Activated CD4-positive, alpha-beta T cell treated with anti-CD3 and anti-CD28 coated beads for 1 hour (primary cell): ENCODE measurements around the gene DPP6.
"Not testable (repeated sequence)": the region's sequence is repeated elsewhere in the genome, so short reads cannot be mapped to it uniquely, and the experiment has no call there.

Experiments used
- DNase-seq: peaks from one replicate; pipeline ENCODE4 v3.0.0-alpha.2; 2020

DPP6 gene

DNA sequence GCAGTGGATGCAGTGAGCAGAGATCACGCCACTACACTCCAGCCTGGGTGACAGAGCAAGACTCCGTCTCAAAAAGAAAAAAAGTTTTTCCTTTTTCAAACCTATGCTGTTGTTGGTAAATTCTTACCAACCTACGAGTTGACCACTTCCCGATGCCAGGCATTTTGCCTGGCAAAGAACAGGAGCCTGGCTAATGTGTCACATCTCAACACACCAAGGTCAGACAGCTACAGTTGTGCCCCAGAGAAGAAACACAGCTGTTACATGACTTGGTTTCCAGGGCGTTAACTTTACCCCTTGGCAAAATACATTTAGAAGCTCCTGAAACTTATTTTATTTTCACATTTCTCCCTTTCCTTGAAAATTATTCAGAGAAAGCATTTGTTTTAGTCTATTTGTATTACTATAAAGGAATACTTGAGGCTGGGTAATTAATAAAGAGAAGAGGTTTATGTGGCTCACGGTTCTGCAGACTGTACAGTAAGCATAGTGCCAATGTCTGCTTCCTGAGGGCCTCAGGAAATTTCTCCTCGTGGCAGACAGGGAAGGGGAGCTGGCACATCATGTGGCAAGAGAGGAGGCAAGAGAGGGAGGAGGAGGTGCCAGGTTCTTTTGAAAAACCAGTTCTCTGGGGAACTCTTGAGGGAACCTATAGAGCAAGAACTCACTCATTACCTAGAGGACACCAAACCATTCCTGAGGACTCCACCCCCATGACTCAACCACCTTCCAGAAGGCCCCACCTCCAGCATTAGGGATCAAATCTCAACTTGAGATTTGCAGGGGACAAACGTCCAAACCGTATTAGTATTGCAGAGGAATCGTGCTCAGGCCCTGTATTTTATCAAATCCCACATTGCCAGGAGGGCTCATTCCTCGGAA lies 867.4 kb downstream of the DPP6 start:
- DNase-seq: no peak

DNA sequence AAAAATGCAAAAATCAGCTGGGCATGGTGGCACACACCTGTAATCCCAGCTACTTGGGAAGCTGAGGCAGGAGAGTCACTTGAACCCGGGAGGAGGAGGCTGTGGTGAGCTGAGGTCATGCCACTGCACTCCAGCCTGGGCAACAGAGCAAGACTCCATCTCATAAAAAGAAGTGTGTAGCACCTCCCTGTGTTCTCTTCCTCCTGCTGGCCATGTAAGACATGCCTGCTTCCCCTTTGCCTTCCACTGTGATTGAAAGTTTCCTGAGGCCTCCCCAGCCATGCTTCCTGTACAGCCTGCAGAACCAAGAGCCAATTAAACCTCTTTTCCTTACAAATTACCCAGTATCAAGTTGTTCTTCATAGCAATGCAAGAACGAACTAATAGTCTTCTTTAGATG lies 870.3 kb downstream of the DPP6 start:
- DNase-seq: not testable (repeated sequence)

DNA sequence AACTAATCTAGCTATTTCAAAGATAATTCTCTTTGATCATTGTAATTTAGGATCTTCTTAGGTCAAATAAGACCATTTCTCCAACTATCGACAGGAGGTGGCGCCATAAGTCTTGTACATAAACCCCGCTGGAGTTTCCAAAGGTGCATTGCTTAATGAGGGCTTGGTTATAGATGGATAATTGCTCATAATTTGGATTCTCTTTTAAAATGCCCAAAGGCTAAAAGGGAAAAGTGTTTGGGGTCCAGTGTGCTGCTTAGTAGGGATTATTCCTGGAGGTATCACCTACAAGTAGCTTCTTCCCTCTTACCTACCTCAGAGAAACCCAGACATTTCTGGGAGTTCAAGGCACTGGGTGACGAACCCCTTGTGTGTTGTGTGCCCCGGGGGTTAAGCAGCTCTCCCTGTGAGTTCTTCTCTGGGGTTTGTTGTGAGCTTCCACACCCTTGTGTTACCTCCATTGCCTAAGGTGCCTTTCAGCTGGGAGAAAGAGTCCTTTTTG lies 875.5 kb downstream of the DPP6 start:
- peak; percentile 59 for DNase-seq

DNA sequence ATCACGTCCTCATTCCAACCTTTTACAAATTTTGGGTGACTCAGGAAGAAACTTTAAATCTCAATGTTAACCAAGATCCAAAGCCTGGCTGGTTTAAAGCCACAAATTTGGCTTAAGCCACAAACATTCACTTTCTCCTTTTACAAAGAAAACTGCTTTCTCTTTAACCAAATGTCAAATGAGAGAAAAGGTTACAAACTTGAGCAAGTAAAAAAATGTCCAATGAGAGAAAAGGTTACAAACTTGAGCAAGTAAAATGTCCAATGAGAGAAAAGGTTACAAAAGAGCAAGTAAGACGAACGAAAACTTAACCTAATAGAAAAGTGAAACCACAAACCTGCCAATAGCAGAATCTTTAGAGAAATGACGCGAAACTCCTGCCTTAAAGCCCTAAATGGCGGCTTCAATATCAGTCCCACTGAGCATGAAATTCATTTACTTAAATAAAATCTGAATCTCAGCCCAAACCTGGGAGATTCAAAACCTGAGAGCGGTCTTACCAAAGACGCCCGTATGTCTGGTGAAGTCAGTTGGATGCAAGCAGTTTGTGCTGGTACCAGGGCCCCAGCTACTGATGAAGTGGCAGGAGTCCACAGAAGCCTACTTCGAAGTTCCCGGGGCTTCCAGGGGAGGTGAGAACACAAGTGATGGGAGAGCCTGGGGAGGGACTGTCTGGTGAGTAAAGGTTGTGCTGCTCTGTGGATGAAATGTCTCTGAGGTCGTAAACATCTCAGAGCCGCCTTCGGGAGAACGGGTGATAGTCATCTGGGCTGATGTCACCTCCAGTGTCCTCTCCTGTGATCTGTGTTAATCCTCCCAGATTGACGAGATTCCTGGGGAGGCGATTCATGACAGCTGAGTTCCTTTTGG lies 876.2 kb downstream of the DPP6 start:
- DNase-seq: peak; percentile 28

DNA sequence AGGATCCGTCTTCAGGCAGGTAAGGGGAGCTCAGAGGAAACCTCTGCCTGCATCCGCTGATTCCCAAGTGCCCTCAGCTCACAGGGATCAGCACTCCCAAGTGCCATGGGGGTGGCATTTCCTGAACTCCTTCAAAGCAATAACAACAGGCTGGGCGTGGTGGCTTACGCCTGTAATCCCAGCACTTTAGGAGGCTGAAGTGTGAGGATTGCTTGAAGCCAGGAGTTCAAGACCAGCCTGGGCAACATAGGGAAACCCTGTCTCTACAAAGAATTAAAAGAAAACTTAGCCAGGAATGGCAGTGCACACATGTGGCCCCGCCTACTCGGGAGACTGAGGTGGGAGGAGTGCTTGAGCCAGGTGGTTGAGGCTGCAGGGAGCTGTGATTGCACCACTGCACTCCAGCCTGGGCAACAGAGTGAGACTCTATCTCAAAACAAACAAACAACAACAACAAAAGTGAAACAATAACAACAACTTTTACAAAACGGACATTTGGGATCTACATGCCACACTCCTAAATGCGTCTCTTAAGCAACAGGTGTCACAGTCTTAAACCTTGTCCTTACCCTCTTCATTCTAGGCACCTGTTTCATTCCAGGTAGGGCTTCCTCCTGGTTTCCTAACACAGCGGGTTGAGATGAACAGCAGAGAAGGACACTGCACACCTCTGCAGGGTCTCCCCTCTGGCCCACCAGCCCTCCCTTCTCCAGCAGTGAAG lies 877.0 kb downstream of the DPP6 start:
- DNase-seq: no peak

DNA sequence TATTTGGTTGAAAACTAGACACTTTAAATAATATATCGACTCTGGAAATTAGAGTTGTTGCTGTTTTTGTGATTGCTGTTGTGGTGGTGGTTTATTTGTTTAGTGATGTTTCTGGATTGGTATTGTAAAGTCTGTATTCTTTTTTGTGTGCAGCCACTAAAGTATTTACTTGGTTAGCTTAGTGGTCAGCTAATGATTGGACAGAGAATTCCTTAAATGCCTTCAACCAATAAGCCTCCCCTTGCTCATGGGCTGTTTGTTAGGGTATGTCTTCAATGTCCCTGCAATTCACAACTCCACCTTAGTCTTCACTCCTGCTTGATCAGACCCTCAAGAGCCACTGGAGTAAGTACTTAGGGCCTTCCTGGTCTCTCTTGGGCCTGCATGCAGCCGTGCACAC lies 879.7 kb downstream of the DPP6 start:
- no peak for DNase-seq

DNA sequence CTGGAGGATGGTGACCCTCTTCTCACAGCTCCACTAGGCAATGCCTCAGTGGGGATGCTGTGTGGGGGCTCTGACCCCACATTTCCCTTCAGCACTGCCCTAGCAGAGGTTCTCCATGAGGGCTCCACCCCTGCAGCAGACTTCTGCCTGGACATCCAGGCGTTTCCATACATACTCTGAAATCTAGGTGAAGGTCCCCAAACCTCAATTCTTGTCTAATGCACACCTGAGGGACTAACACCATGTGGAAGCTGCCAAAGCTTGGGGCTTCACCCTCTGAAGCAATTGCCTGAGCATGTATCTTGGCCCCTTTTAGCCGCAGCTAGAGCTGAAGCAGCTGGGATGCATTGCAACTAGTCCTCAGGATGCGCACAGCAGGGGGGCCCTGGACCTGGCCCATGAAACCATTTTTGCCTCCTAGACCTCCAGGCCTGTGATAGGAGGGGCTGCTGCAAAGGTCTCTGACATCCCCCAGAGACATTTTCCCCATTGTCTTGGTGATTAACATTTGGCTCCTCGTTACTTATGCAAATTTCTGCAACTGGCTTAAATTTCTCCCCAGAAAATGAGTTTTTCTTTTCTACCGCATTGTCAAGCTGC lies 882.3 kb downstream of the DPP6 start:
- not testable (repeated sequence) for DNase-seq

DNA sequence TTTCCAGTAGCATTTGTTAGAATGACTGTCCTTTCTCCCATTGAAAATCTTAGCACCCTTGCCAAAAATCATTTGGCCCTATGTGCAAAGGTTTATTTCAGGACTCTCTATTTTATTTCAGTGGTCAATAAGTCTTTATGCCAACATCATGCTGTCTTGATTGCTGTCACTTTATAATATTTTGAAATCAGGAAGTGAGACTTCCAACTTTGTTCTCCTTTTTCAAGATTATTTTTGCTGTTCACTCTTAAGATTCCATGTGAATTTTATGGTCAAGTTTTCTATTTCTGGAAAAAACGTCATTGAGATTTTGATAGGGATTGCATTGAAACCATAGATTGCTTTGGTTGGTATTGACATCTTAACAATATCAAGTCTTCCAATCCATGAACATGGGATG lies 885.6 kb downstream of the DPP6 start:
- DNase-seq: no peak

DNA sequence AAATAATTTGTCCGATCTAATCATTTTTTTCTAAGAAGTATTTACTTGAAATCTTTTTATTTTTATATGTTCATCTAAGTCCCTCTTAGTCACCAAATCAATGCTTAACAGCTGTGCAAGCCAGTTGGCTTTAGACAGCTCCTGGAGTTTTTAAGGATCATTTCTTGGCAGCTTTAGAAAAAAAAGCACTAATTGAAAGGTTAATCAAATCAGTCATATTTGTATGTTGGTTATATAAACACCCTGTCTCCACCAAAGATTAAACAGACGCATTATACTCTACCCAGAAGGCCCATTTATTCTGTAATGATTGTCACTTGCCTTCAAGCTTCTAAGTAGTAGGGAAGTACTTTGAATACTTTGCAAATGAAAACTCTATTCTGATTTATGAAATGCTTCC lies 890.5 kb downstream of the DPP6 start:
- DNase-seq: no peak
